Measurements from ENCODE around the gene SLC4A8.

- no peak for TF ChIP-seq CTCF (IDR thresholded peaks at IDR 0.05)
- no peak for TF ChIP-seq USF2 (IDR thresholded peaks at IDR 0.05)
- TF ChIP-seq RNF2 (IDR thresholded peaks at IDR 0.05; ENCODE audit: borderline replicate concordance, low read depth): no peak
- TF ChIP-seq EHMT2 (IDR thresholded peaks at IDR 0.05; ENCODE audit: low read depth): no peak
- no peak for TF ChIP-seq SMC3 (IDR thresholded peaks at IDR 0.05)
- no peak for TF ChIP-seq ZNF302 (CRISPR knock-in tag; IDR thresholded peaks at IDR 0.05)
- TF ChIP-seq MAX (IDR thresholded peaks at IDR 0.05): no peak
- TF ChIP-seq RAD21 (conservative IDR thresholded peaks at IDR 0.05 in 1 of 2, IDR thresholded peaks at IDR 0.05 in 1 of 2): no peak
- no peak for TF ChIP-seq CBX2 (IDR thresholded peaks at IDR 0.05; ENCODE audit: borderline replicate concordance, low read depth)
- TF ChIP-seq HMGXB4 (CRISPR knock-in tag; IDR thresholded peaks at IDR 0.05; ENCODE audit: borderline replicate concordance): no peak
- TF ChIP-seq POLR2A (IDR thresholded peaks at IDR 0.05; ENCODE audit: low read length): no peak
Measured at GRCh38 chr12:51527966-51528365, 103.3 kb downstream of the SLC4A8 start.
